GM21717 (cell line): ENCODE data around the gene TTC21B.
A peak's percentile ranks its signal among the peaks of the same experiment; 100 is the strongest.

ENCODE experiments used
- ATAC-seq: cut with Tn5 transposase; IDR thresholded peaks from one replicate; pipeline ENCODE4 v1.9.1; 2021; ENCODE audit warnings: mild to moderate bottlenecking, moderate library complexity; ENCODE audit not compliant: unreplicated experiment

TTC21B gene

DNA sequence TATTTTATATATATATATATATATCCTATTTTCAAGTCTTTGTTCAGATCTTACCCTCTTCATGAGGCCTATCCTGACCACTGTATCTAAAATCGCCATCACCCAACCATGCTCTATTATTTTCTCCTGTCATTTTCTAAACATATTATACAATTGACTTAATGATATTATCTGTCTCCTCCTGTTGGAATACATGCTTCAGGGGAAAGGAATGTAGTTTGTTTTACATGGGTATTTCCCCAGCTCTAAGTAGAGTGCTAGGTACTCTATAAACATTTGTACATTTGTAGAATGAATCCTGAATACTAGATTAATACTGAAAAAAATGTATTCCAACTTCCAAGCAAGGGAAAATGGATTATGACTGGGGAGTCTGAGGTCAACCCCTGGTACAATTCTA lies 26.2 kb downstream of the TTC21B start:
- no peak for ATAC-seq

DNA sequence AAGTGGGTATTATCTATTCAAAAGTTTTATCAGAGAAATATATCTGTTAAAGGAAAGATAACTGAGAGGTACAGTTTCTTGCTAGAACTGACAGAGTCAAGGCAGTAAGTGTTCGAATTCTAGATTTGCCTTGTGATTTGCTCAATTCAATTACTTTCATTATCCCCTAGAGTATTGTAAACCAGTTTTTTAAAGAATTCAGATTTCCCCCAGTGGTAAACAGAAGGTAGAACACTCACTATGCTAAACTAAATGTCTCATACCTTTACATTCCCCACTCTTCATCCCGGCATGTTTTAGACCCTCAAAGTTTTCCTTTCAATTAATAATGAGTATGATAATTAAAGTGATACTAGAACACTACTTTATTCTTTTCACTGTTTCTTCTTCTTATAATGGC lies 28.6 kb downstream of the TTC21B start:
- ATAC-seq: no peak

DNA sequence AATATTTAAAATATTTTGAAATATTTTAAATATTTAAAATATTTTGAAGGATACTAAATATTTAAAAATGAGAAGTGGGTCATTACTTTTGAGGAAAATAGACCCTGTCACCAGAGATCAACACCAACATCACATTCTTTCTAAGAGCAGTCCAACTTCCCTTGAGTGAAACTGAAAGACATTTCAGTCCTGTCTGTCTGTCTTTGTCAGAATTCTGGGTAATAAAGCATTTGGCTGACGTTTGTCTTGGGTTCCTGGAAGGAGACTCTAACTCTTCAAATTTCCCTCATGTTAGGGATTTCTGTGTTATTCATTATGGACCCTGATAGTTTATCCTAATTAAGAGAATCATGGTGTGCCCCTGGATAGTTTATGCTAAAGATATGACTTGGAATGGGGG lies 32.8 kb downstream of the TTC21B start:
- ATAC-seq: no peak

DNA sequence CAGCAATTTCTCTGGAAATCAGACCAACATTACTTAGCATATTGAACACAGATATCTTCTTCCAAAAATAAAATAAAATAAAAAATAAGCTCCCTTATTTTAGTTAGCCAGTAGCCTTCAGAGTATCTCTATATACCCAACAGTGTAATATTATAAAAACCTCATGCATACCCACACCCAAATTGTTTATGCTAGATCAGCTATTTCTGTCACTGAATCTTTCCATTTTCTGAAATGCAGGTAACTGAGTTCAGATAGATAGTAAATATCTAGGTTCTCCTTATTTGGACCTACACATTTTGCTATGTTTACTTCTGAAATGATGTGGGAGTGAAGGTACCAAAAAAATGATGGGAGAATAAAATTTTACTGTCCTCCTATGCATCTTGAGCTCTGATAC lies 39.9 kb downstream of the TTC21B start:
- no peak for ATAC-seq

DNA sequence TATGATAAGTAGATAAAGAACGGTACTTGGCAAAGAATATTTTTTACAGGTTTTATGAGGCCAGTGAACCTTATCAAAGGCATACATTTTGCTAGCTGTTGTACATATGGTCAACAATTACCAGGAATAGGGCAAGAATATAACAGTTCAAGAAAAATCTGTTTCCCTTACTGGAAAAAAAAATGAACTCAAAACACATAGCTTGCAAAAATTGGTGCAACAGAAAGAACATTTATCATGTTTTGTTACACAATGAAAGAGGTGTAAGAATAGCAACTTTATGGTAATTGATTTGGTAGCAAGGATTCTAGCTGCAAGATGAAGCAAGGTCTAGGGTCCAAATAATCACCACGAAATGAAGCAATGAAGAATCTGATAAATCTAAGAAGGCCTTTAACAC lies 41.6 kb downstream of the TTC21B start:
- ATAC-seq: no peak

DNA sequence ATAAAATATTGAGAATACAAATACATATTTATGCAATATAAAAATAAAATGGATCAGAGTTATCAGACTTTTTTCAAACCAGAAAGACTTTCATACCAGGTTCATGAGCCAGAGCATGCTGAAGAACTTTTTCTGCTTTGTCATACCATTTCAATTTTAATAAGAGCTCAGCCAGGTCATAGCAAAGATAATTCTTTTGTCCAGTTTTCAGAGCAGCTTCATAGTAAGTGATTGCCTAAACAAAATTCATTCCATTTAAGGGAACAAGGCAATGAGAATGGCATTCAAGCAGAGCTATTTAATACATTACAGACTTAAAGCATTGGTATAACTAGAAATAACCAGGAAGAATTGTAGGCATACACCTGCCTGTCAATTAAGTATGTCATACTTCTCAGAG lies 42.3 kb downstream of the TTC21B start:
- ATAC-seq: no peak

DNA sequence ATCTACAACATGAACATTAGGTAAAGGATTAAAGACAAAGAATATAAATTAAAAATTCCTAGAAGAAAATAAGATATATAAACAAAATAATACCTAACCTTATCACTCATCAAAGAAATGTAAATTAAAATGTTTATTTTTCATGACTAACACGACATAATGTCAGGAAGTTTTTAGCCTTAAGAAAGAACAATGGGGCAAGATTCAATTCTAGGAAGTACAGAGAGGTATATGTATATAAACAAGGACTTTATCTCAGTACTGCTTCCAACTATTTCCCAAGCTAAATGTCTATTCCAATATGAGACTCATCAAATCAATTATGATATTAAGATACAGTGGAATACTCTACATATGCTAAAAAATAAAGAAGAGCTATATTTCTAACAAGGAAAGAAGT lies 44.1 kb downstream of the TTC21B start:
- ATAC-seq: no peak

DNA sequence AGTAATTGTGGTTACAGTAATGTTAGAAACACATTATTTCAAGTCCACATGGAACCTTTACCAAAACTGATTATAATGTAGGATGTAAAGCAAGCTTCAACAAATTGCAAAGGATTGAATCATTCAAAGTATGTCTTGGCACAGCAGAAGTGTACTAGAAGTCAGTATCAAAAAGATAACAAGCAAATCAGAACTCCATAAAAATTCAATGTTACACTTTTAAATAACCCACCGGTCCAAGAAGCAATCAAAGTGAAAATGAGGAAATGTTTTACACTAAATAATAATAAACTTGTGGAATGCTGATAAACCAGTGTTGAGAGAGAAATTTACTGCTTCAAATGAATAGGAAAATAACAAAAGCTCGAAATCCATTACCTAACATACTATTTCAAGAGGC lies 47.7 kb downstream of the TTC21B start:
- ATAC-seq: no peak

DNA sequence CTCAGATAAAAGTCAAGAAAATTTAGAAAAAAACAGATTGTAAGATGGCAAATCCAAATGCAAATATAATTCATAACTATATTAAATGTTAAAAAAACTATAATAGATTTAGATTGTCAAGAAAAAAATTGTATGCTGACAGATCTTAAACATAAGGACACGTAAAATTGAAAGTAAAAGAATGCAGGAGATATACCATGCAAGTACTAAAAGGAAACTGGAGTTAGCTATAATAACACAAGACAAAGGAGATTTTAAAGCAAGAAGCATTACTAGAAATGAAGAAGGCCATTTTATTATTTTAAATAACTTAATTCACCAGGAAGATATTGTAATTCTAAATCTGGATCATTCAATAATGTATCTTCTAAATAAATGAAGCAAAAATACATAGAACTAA lies 48.3 kb downstream of the TTC21B start:
- ATAC-seq: no peak

DNA sequence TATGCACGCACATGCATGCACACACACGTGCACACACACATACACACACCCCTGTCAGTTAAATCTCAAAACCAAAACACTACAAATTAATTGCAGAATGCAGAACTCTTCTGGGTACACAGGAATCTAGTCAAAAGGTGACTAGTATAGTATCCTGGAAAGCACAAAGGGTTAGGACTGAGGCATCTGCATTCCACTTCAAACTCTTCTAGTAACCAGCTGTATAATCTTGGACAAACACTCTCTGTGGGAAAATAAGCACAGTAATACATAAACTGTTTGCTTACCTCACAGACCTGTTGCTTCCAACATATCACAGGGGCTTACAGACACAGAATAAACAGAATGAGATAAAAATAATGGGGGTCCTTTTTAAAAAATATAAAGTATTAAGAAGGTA lies 49.1 kb downstream of the TTC21B start:
- ATAC-seq: no peak

DNA sequence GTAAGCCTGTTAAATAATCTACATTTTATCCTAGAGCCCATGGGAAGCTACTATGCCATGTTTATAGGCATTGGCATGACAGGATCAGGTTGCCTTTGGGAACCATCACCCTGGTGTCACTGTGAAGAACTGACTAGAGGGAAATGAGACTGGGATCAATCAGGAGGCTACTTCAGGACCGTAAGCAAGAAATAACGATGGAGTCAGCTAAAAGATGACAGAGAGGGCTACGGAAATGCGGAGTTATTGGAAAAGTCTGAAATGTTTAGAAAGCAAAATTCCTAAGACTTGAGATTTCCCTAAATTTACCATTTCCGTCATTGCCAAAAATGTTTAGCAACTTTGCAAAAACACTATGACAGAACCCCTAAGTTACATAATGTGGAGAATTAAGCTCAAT lies 50.2 kb downstream of the TTC21B start:
- no peak for ATAC-seq

DNA sequence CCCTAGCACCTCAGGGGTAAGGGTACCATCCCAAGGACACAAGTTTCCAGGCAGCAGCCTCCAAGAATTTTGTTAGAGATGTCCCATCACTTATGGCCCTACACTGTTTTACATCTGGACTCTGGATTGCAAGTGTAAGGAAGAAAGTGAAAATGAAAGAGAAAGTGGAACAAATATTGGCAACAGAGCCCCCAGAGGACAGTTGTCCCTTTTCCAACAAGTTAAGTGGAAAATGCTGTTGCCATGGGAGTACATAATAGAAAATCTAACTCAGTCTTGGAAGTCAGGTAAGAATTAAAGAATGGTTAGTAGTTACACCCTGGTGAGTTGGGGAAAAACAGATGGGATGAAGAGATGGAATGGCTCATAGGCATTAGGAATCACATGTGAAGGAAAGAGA lies 50.6 kb downstream of the TTC21B start:
- ATAC-seq: peak; percentile 77

DNA sequence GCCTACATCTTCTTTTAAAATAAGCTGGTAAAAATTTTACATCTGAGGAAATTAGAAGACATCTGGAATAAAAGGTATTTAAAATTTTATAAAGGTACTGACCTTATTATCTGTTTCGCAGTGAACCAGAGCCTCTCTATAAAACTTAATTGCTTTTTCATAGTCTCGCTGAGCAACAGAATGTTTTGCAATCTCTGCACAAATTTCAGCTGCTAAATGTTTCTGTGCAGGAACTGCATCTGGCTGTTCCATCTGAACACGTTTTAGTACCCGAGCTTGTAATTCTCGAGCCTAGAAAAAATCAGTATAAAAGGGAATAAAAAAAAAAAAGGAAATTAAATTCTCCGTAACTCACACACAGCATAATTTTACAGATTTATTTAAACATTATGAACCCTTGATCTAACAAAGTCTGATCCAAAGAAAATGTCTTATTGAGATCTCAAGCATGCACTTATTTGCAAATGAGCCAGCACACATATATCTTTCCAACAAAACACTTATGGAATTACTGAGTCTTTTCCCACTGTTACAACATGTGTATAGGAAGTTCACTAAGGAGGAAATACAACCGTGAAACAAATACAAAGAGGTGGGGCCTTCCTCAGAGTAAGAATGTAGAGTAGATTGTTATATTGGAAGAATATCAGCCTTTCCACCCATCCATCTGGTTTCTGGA lies 51.8 kb downstream of the TTC21B start:
- ATAC-seq: no peak

DNA sequence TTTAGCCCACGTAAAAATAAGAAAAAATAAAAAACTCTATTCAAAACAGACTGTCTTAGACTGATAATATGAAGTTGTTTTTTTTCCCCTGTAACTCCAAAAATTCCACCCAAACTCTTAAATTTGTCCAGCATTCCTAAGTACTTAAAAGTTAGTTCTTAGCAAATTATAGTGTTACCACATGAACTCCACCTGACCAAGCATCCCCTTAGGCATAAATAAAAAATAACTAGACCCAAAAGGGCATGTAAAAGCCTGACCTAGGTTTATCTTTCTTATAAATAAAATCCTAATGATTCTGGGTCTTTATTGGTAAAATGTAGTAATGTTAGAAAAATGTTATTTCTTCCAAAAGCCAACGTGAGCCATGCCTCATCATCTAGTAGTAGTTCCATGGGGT lies 54.3 kb downstream of the TTC21B start:
- no peak for ATAC-seq

DNA sequence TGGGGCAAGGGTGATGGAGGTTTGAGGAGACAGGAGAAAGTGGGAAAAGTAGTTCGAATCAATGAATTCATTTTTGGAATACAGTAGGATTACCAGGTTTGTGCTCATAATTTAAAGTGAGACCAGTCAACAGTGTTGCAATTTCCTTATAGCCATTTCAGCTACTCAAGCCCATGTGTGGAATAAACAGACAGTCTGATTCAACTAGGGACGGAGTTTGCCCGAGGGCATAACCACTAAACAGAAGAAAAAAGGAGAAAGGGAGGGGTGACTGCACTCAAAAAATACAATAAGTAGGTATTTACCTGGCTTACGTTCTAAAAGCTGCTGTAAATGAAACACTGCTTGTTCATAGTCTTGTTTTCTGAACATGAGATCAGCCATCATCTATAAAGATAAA lies 55.2 kb downstream of the TTC21B start:
- ATAC-seq: no peak

DNA sequence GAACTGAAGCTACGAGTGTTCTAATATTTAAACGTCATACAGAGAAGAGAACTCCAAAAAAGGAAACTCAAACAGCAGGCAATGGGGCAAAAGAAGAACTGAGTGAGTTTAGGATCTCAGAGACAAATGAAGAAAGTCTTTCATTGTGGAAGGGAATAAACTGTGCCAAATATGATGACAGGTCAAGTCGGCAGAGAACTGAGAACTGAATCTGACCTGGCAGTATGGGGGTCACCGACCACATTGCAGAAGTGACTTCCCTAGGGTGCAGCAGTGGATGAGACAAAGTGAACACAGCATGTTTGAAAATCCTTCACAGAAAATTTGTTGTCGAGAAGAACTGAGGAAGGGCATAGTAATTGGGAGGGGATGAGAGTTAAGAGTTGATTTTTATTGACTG lies 55.9 kb downstream of the TTC21B start:
- ATAC-seq: no peak

DNA sequence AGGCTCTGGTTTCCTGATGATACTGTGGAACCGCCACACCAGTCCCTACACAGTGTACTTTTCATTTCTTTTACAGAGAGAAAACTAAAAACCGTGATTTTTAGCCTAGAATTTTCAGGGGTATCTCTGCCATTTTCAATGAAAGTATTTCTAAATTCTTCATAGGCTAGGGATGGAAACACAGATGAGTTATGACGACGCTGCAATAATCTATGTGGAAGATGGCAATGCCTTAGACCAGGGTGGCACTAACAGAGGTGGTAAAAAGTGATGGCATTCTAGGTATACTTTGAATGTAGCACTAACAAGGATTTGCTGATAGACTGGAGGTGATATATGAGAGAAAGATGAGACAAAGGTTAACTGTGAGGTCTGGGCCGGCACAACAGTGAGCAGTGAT lies 56.5 kb downstream of the TTC21B start:
- no peak for ATAC-seq

DNA sequence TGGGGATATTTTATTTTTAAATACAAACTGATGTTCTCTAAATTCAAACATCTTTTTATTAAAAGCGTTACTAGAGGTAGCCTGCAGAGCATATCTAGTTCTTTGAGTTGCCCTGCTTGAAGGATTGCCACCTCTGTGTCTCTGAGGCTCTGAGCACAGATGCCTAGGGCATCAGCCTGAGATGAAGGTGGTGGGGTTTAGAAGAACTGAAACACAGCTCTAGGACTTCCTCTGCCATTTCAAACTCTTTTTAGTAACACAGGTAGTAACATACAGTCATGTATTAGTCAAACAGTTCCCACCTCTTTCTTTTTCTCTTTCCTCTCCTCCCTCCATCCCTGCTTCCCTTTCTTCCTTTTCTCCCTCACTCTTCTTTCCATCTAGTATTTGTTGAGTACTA lies 57.6 kb downstream of the TTC21B start:
- ATAC-seq: peak; percentile 93

DNA sequence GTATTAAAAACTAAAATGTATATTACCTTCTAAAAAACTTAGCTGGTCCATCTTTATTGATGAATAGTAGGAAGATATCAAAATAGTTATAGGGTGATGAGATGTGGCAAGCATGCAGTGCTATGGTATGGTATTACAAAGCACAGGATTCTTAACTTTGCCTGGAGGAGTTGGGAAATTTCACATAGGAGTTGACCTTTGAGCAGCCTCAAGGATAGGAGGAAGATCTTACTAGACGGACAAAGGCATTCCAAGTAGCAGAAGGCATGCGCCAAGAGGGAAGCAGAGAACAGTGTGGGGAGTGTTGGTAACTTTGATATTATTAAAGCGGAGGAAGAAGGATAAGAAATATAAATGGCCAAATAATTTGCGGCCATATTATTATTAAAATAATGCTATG lies 60.0 kb downstream of the TTC21B start:
- ATAC-seq: no peak

DNA sequence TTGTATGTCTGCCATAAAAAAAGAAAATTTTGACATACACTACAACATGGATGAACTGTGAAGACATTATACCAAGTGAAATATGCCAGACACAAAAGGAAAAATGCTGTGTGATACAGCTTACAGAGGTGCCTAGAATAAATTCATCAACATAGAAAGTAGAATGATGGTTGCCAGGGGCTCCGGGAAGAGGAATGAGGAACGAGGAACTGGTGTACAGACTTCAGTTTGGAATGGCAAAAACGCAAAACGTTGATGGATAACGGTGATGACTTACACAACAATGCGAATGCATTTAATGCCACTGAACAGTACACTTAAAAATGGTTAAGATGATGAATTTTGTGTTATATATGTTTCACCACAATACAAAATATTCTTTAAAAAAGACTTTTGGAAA lies 61.0 kb downstream of the TTC21B start:
- ATAC-seq: no peak

DNA sequence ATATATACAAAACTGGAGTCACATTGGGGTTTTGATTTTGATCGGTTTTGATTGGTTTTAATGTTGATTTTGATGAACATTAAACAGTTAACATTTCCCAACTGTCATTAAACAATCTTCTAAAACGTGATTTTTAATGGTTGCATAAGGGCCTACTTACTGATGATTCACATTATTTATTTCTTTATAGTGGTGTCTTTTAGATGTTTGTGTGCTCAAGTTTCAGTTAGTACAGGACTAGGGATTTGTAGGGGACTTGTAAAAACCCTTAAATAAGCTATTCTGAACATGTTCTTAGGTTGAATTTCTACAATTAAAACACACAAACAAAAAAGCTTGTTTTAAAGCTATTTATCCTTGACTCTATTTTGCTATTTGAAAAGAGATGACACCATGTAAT lies 61.6 kb downstream of the TTC21B start:
- ATAC-seq: no peak

DNA sequence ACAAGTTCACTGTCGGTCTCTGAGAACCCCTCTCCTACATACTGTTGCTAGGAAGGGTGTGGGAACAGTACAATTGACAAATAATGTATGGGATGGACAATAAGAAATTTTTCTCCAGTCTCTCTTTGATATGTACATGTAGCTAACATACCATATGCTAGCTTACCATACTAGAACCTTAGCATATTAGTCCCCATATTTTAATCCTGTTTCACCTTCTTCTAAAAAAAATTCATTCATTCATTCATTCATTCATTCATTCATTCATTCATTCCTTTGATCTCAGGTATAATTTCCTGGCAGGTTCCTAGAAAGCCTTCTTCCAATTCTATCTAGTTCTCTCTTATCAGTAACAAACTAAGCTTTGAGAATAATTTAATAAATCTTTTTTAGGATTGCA lies 62.2 kb downstream of the TTC21B start:
- ATAC-seq: no peak

DNA sequence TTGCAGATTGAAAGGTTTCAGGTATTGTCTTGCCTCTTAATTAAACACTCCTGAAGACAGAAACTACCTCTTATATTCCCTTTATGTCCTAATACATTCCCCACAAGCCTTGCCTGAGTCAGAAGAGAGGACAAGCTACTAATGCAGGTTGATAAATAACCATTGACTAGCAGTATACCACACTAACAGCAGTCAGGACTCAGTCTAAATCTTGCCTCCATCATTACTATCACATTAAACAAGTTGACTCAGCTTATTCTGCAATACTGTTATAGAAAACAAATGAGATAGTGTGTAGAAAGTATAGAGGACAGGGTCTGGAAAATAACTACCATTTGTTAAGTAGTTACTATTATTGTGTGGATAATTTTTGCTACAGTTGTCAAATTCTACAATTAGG lies 63.8 kb downstream of the TTC21B start:
- ATAC-seq: no peak

DNA sequence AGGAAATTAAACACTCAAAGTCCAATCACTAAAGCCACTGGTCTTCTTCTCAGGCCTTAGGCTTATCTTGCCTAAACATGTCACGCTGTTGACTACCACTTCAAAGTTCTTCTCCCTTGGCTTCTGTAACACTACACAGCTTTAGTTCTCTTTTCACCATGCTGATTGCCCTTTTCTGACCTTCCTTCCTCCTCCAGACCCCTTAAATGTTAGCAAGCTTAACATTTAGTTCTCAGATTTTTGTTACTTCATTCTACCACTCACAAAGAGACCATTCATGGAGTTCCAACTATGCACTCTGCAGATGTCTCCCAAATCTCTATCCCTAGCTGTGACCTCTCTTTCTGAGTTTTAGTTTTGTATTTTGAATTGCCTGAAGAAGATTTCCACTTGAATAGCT lies 64.4 kb downstream of the TTC21B start:
- no peak for ATAC-seq
